HG02970 (cell line): Measurements from ENCODE around the gene AZU1.
"Not testable (repeated sequence)": the region's sequence is repeated elsewhere in the genome, so short reads cannot be mapped to it uniquely, and the experiment has no call there.

Source experiments
- ATAC-seq: cut with Tn5 transposase; IDR thresholded peaks from one replicate; pipeline ENCODE4 v1.9.1; 2021; ENCODE audit warnings: mild to moderate bottlenecking, moderate library complexity, moderate number of reproducible peaks; ENCODE audit not compliant: unreplicated experiment, low FRiP score

AZU1 gene

GRCh38 chr19:869245-870177, 41.9 kb downstream of the AZU1 start:
- no peak for ATAC-seq

DNA sequence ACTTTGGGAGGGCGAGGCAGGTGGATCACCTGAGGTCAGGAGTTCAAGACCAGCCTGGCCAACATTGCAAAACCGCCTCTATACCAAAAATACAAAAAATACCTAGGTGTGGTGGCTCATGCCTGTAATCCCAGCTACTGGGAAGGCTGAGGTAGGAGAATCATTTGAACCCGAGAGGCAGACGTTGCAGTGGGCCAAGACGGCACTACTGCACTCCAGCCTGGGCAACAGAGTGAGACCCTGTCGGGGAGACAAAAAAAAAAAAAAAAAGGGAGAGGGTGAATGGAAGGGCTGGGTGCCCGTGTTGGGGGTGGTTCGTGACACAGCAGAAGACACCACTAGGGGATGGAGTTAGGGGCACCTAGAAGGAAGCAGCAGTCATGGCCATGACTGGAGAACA, 42.7 kb downstream of the AZU1 start:
- ATAC-seq = no peak

GRCh38 chr19:870963-871401, 43.3 kb downstream of the AZU1 start:
- ATAC-seq = no peak

- no peak for ATAC-seq
Observed at GRCh38 chr19:871446-872265, 44.0 kb downstream of the AZU1 start.

GRCh38 chr19:872266-872951, 44.8 kb downstream of the AZU1 start:
- ATAC-seq = no peak

DNA sequence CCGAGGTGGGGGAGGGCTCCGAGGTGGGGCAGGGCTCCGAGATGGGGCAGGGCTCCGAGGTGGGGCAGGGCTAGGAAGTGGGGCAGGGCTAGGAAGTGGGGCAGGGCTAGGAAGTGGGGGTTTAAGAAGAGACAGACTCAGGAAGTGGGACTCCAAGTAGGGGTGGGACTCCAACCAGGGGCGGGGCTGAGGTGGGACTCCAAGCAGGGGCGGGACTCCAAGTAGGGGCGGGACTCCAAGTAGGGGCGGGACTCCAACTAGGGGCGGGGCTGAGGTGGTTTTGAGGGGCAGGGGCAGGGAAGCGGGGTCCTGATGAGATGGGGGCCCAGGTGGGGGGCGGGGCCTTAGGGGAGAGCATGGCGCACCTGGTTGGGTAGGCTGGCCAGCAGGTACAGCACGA, 45.4 kb downstream of the AZU1 start:
- ATAC-seq = no peak

DNA sequence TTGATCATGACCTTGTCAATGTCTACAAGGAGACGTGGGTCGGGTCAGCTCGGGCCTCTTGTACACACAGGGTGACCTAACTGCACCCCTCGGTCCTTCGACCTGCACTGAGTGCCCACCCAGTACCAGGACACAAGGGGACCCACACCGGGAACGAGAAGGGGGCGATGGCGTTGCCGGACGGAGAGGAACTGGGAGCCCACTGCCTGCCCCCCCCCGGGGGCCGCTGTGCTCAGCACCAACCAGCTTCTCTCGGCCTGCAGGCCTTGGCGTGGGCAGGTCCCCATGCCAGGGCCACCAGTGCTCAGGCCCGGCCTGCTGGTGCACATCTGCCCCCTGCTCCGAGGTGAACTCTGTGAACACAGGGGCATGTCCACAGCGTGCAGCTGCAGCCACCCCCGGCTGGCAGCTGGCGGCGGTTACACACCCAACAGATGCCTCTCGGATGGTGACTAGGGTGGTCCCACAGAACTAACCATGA, 46.0 kb downstream of the AZU1 start:
- ATAC-seq = no peak

DNA sequence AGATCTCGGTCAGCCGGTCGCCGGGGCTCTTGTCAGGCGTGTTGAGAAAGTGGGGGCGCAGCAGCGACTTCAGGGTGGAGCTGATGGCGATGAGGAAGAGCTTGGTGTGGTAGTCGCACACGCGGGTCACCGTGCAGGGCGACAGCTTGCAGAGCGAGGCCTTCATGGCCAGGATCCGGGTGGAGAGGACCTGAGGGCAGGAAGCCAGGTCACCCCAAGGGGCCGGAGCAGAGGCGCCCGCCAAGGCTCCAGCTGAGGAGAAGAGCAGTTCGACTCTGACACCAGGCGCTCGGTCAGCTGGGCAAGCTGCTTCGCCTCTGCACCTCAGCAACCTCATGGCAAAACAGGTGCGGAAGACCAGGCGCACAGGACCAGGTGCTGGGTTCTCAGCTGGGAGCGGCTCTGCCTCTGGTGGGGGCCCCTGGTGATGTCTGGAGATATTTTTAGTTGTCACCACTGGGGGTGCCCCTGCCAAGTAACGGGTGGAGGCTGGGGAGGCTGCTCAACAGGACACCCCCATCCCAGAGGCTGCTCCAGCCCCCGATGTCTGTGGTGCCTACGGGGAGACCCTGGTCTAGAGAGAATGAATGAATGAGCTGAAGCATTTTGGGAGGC, 47.7 kb downstream of the AZU1 start:
- ATAC-seq = no peak

GRCh38 chr19:876089-876488, 48.5 kb downstream of the AZU1 start:
- ATAC-seq = no peak

GRCh38 chr19:876780-877314, 49.2 kb downstream of the AZU1 start:
- no peak for ATAC-seq

DNA sequence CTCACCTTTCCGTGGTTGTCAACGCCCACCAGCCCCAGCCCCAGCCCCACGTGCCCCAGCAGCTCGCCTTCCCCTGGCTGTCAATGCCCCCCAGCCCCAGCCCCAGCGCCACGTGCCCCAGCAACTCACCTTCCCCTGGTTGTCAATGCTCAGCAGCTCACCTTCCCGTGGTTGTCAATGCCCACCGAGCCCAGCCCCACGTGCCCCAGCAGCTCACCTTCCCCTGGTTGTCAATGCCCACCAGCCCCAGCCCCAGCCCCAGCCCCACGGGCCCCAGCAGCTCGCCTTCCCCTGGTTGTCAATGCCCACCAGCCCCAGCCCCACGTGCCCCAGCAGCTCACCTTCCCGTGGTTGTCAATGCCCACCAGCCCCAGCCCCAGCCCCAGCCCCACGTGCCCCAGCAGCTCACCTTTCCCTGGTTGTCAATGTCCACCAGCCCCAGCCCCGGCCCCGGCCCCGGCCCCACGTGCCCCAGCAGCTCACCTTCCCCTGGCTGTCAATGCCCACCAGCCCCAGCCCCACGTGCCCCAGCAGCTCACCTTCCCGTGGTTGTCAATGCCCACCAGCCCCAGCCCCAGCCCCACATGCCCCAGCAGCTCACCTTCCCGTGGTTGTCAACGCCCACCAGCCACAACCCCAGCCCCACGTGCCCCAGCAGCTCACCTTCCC, 50.5 kb downstream of the AZU1 start:
- not testable (repeated sequence) for ATAC-seq

DNA sequence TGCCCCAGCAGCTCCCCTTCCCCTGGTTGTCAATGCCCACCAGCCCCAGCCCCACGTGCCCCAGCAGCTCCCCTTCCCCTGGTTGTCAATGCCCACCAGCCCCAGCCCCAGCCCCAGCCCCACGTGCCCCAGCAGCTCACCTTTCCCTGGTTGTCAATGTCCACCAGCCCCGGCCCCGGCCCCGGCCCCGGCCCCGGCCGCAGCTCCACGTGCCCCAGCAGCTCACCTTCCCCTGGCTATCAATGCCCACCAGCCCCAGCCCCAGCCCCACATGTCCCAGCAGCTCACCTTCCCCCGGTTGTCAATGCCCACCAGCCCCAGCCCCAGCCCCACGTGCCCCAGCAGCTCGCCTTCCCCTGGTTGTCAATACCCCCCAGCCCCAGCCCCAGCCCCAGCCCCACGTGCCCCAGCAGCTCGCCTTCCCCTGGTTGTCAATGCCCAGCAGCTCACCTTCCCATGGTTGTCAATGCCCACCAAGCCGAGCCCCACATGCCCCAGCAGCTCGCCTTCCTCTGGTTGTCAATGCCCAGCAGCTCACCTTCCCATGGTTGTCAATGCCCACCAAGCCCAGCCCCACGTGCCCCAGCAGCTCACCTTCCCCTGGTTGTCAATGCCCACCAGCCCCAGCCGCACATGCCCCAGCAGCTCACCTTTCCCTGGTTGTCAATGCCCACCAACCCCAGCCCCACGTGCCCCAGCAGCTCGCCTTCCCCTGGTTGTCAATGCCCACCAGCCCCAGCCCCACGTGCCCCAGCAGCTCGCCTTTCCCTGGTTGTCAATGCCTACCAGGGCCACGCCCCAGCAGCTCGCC, 51.3 kb downstream of the AZU1 start:
- not testable (repeated sequence) for ATAC-seq

DNA sequence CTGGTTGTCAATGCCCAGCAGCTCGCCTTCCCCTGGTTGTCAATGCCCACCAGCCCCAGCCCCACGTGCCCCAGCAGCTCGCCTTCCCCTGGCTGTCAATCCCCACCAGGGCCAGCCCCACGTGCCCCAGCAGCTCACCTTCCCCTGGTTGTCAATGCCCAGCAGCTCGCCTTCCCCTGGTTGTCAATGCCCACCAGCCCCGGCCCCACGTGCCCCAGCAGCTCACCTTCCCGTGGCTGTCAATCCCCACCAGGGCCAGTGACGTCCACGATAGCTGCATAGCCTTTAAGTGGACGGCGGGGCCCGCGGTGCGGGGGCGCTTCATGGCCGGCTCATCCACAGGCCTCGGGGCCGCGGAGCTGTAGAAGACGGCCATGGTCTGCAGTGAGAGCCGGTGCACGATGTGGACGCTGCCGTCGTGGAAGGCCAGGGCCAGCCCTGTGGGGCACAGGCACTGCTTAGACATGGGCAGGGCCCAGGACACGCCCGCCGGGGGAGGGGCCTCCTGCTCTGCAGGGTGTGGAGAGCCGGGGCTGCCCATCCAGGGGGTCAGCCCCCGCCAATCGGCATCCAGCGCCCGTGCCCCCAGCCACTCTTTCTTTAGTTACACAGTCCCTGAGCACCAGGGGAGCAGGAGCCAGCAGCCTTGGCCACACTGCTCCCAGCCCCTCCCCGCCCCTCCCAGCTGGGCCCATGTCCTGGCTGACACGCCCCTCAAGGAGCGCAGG, 52.2 kb downstream of the AZU1 start:
- no peak for ATAC-seq
